Lower leg skin (tissue), 4 donors: ENCODE results near the gene DAB1. TPM values are rescaled to one million over a fixed set of nuclear protein-coding genes. Genes with fewer than 3 reads are reported as not detected.

Experiments
- DNase-seq, 2 donors: peaks; one replicate each; pipeline ENCODE4 v3.0.0-alpha.2; 2019; ENCODE audit warnings: low spot score in 2 of 2
- H3K4me3 ChIP-seq: fragments of 200-600 bp; sonication (generic); 2 replicates; pipeline ENCODE4 v1.5.1; 2017; ENCODE audit warnings: mild to moderate bottlenecking, low read depth; ENCODE audit not compliant: poor library complexity, severe bottlenecking
- CTCF ChIP-seq, 3 donors: fragments of 450-650 bp; IDR thresholded peaks; one replicate each; pipeline ENCODE4 v1.5.1; 2016; ENCODE audit warnings: antibody characterized with exemption in 3 of 3, mild to moderate bottlenecking in 3 of 3, moderate library complexity in 2 of 3
- POLR2A ChIP-seq, 2 donors: fragments of 450-650 bp; IDR thresholded peaks; one replicate each; pipeline ENCODE4 v1.6.1; 2016 to 2017; ENCODE audit warnings: antibody characterized with exemption in 2 of 2, mild to moderate bottlenecking in 1 of 2, moderate library complexity in 1 of 2
- whole genome bisulfite sequencing, 2 donors: methylation state at CpG; one replicate each; pipeline ENCODE4 v1.1.5; 2018; 5-methylcytosine and 5-hydroxymethylcytosine counted together
- intact Hi-C: fragments of 100-400 bp; cut with DNase I; formaldehyde crosslinking; loops from one replicate; pipeline ENCODE4 v1.15.0; 2023; ENCODE audit warnings: low total_unique reads
- total RNA-seq, 4 donors: library from RNA; depleted of rRNA; stranded (reverse); fragments of >200 nt; gene quantifications; one replicate each; pipeline ENCODE4 v1.1.0, GENCODE V29; 2016

DAB1 gene
- total RNA-seq, 4 donors from 2014 or later, result 0.58 TPM; not detected in 3

- TF ChIP-seq POLR2A (IDR thresholded peaks at IDR 0.05) (no peak), CTCF (IDR thresholded peaks at IDR 0.05) (no peak)
- no peak overlapping the region for H3K4me3 ChIP-seq
- intact Hi-C loops, result no loop called here
- DNase-seq, result no peak
- 75 to 78% methylated on average over 4 of the region's 4 CpGs for WGBS, 2 donors
Observed at GRCh38 chr1:57307392-57308170, 116.3 kb downstream of the DAB1 start.

DNA sequence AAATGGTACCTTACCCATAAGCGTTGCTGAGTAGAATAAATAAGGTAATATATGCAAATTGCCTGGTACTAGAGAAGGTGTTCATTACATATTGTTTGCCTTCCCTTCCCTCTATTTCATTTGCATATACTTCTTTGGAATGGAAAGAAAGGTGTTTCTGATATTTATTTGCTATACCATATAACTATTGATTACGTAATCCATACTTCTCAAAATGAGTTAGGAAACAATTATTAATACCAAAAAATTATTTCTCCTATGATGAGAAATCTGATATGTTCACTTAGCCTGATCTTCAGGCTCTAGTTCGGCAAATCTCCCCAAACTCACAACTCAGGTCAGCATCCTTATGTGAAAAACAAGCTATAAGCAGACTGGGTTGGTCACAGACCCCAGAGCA lies 119.3 kb downstream of the DAB1 start:
- DNase-seq, result no peak
- 87 to 89% methylated on average over 3 of the region's 3 CpGs for WGBS, 2 donors
- no peak overlapping the region for H3K4me3 ChIP-seq
- TF ChIP-seq POLR2A (IDR thresholded peaks at IDR 0.05), result no peak
- no peak for TF ChIP-seq CTCF (IDR thresholded peaks at IDR 0.05)
- intact Hi-C loops, result no loop called here

DNA sequence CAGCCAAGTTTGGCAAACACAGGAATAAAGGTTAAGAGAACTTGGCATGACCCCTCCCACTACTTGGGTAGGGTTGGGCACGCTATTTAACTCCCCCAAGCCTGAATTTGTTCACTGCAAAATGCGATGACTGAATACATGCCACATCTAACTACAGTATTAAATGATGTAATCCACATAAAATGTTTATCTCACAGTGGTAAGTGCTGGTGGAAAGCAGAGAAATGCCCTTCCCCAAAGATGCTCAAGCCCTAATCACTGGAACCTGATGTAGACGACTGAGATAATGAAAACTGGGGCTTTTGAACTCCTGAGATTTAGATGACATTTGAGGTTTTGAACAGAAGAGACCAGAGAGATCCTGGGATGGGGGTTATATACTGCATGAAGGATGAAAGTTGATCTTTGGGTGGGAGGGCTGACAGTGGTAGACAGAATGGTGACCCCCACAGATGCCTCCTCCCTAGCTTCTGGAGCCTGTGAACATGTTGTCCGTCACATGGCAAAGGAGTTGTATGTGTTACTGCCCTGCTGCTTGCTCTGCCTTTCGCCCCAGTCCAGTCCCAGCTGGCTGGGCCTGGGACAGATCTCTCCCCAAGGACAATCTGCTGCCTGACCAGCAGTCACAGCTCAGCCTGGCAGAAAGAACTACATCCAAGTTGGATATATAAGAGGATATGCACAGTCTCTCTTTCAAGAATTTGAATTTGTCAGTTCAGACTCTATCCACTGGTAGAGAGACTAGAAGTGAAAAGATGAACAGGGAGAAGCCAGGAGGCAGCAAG lies 120.9 kb downstream of the DAB1 start:
- intact Hi-C loops, result no loop called here
- 84 to 88% methylated on average over 5 of the region's 5 CpGs for WGBS, 2 donors
- no peak overlapping the region for H3K4me3 ChIP-seq
- DNase-seq, result no peak
- no peak for TF ChIP-seq CTCF (IDR thresholded peaks at IDR 0.05)
- TF ChIP-seq POLR2A (IDR thresholded peaks at IDR 0.05), result no peak

GRCh38 chr1:57300186-57300585 lies 123.7 kb downstream of the DAB1 start:
- no peak overlapping the region for H3K4me3 ChIP-seq
- intact Hi-C loops, result no loop called here
- 91 to 94% methylated on average over 2 of the region's 2 CpGs for WGBS, 2 donors
- TF ChIP-seq CTCF (IDR thresholded peaks at IDR 0.05), result no peak
- TF ChIP-seq POLR2A (IDR thresholded peaks at IDR 0.05), result no peak
- DNase-seq, result no peak

DNA sequence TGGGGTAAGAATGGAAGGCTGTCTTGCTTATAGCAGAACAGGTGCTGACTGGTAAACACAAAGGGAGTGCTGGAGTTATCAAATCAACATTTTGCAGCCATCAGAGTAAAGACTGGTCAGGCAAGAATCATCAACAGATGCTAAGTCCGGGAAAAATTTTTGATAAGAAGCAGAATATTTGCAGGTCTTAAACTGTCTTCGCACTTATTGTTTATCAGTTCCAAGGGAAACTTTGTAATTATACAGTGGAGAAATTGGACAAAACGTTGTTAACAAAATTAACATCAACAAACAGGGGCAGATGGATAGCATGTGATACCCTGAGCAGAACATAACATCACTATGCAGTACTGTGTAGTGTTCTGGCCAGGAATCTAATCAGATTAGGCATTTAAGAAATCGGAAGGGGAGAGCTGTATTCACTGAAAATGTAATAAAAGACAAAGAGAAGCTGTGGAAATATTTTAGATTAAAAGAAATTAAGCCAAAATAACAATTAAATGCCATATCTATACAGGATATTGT lies 127.1 kb downstream of the DAB1 start:
- TF ChIP-seq CTCF (IDR thresholded peaks at IDR 0.05) (no peak), POLR2A (IDR thresholded peaks at IDR 0.05) (no peak)
- intact Hi-C loops, result no loop called here
- no peak for DNase-seq
- WGBS, 2 donors, result 61 to 68% methylated on average over 4 of the region's 4 CpGs
- no peak overlapping the region for H3K4me3 ChIP-seq
